Measurements from ENCODE around the gene PSMB3.

Gene PSMB3

GRCh38 chr17:38715216-38715943, 37.2 kb upstream of the PSMB3 start:
- H3K36me3 Mint-ChIP-seq (ENCODE audit: low read depth): peaks cover 42% of the 10 kb centered on the region
- TF ChIP-seq CTCF (IDR thresholded peaks at IDR 0.05; ENCODE audit: unreplicated experiment in 3 of 3): no peak
- peaks cover under 1% of the 10 kb centered on the region for H3K27me3 Mint-ChIP-seq (ENCODE audit: low read depth)
- H3K4me3 Mint-ChIP-seq: no peak overlapping the region
- H3K27ac Mint-ChIP-seq: peak overlapping the region in 1 of 3 experiments; percentile 33
- peaks cover 33% of the 10 kb centered on the region for H3K4me1 Mint-ChIP-seq
- no peaks in the 10 kb centered on the region for H3K9me3 Mint-ChIP-seq

- Mint-ChIP-seq H3K27ac (no peak overlapping the region), H3K9me3 (no peaks in the 10 kb centered on the region), H3K4me3 (no peak overlapping the region), H3K4me1 (peaks cover 32% of the 10 kb centered on the region), H3K36me3 (ENCODE audit: low read depth) (peaks cover 47% of the 10 kb centered on the region), H3K27me3 (ENCODE audit: low read depth) (no peaks in the 10 kb centered on the region)
- TF ChIP-seq CTCF (IDR thresholded peaks at IDR 0.05; ENCODE audit: unreplicated experiment in 3 of 3): no peak
Observed at GRCh38 chr17:38716368-38717005, 36.1 kb upstream of the PSMB3 start.

- TF ChIP-seq CTCF (IDR thresholded peaks at IDR 0.05; ENCODE audit: unreplicated experiment in 3 of 3): no peak
- H3K27ac Mint-ChIP-seq: no peak overlapping the region
- H3K9me3 Mint-ChIP-seq: no peaks in the 10 kb centered on the region
- no peaks in the 10 kb centered on the region for H3K27me3 Mint-ChIP-seq (ENCODE audit: low read depth)
- H3K4me1 Mint-ChIP-seq: peaks cover 28% of the 10 kb centered on the region
- peaks cover 45% of the 10 kb centered on the region for H3K36me3 Mint-ChIP-seq (ENCODE audit: low read depth)
- no peak overlapping the region for H3K4me3 Mint-ChIP-seq
Observed at GRCh38 chr17:38717139-38717745, 35.3 kb upstream of the PSMB3 start.

GRCh38 chr17:38719289-38719942, 33.1 kb upstream of the PSMB3 start:
- TF ChIP-seq CTCF (IDR thresholded peaks at IDR 0.05; ENCODE audit: unreplicated experiment in 3 of 3): no peak
- H3K27me3 Mint-ChIP-seq (ENCODE audit: low read depth): no peaks in the 10 kb centered on the region
- peak overlapping the region; percentile 58 to 81 (median 62) for H3K27ac Mint-ChIP-seq
- H3K9me3 Mint-ChIP-seq: no peaks in the 10 kb centered on the region
- peaks cover 29% of the 10 kb centered on the region for H3K4me1 Mint-ChIP-seq
- H3K4me3 Mint-ChIP-seq: peak overlapping the region; percentile 46 to 75 (median 59)
- peaks cover 52% of the 10 kb centered on the region for H3K36me3 Mint-ChIP-seq (ENCODE audit: low read depth)

- no peaks in the 10 kb centered on the region for H3K27me3 Mint-ChIP-seq (ENCODE audit: low read depth)
- peak overlapping the region; percentile 66 to 80 (median 75) for H3K4me3 Mint-ChIP-seq
- no peaks in the 10 kb centered on the region for H3K9me3 Mint-ChIP-seq
- H3K27ac Mint-ChIP-seq: peak overlapping the region in 2 of 3 experiments; percentile 79 to 80
- H3K4me1 Mint-ChIP-seq: peaks cover 30% of the 10 kb centered on the region
- TF ChIP-seq CTCF (IDR thresholded peaks at IDR 0.05; ENCODE audit: unreplicated experiment in 3 of 3): no peak
- H3K36me3 Mint-ChIP-seq (ENCODE audit: low read depth): peaks cover 47% of the 10 kb centered on the region
Observed at GRCh38 chr17:38719943-38720641, 32.4 kb upstream of the PSMB3 start.
